ENCODE data around the gene KRTAP24-1. TPM values are rescaled to one million over a fixed set of nuclear protein-coding genes. Genes with fewer than 3 reads are reported as not detected.

The KRTAP24-1 gene
- total RNA-seq, 1 experiment from 2014 or later: not detected

- no peak overlapping the region for H4K5ac ChIP-seq (ENCODE audit: insufficient read length, low read depth, low read length)
- no peak overlapping the region for H4K91ac ChIP-seq (ENCODE audit: insufficient read length, low read depth, low read length)
- no peak overlapping the region for H3T11ph ChIP-seq (ENCODE audit: low read length)
- no peak for TF ChIP-seq CTCF (conservative IDR thresholded peaks at IDR 0.05)
- Mint-ChIP-seq H3K4me3 (no peak overlapping the region), H3K27me3 (ENCODE audit: low read depth) (no peaks in the 10 kb centered on the region), H3K36me3 (ENCODE audit: insufficient read depth in 1 of 3, low read depth in 3 of 3) (no peaks in the 10 kb centered on the region), H3K27ac (no peak overlapping the region), H3K9me3 (no peaks in the 10 kb centered on the region), H3K4me1 (no peaks in the 10 kb centered on the region)
- H3K23me2 ChIP-seq (ENCODE audit: insufficient read length, low read depth, low read length, poor library complexity, severe bottlenecking): no peaks in the 10 kb centered on the region
- WGBS (ENCODE audit: extremely low coverage, insufficient read length, low lambda C conversion rate): no CpG with 5 or more reads among the region's 1 CpG
- no peak overlapping the region for H2AFZ ChIP-seq (ENCODE audit: low read length)
- no peak overlapping the region for H2BK20ac ChIP-seq (ENCODE audit: low read depth, low read length, poor library complexity, severe bottlenecking)
- no peak overlapping the region for H2BK12ac ChIP-seq (ENCODE audit: insufficient read length, low read depth, low read length)
- no peak overlapping the region for H3K9ac ChIP-seq (ENCODE audit: extremely low read depth, insufficient read length, low read length)
- H3K9me3 ChIP-seq (ENCODE audit: control insufficient read depth, low read depth, low read length): no peaks in the 10 kb centered on the region
- no peak overlapping the region for H3K18ac ChIP-seq (ENCODE audit: insufficient read length, low read depth, low read length)
- H3K4me2 ChIP-seq (ENCODE audit: insufficient read depth, insufficient read length, low read length): no peak overlapping the region
- no peak overlapping the region for H2BK15ac ChIP-seq (ENCODE audit: low read depth, low read length)
- no peak overlapping the region for H3K14ac ChIP-seq (ENCODE audit: insufficient read depth, low read length)
- H3K23ac ChIP-seq (ENCODE audit: insufficient read length, low read depth, low read length): no peak overlapping the region
- no peaks in the 10 kb centered on the region for H3K4me1 ChIP-seq (ENCODE audit: insufficient read depth, low read length)
- H3K79me1 ChIP-seq (ENCODE audit: insufficient read depth, low read depth, low read length, poor library complexity, severe bottlenecking): no peaks in the 10 kb centered on the region
- no peak for DNase-seq
- no peak overlapping the region for H3K4ac ChIP-seq (ENCODE audit: low read depth, low read length)
- no peak overlapping the region for H2BK5ac ChIP-seq (ENCODE audit: insufficient read length, low read length)
- H3K79me2 ChIP-seq (ENCODE audit: insufficient read depth, low read length): no peaks in the 10 kb centered on the region
- H3K56ac ChIP-seq (ENCODE audit: insufficient read length, low read depth, low read length): no peak overlapping the region
- H3K27ac ChIP-seq (ENCODE audit: insufficient read length, low read depth, low read length): no peak overlapping the region
- H2BK120ac ChIP-seq (ENCODE audit: low read depth, low read length, poor library complexity, severe bottlenecking): no peak overlapping the region
- H4K20me1 ChIP-seq (ENCODE audit: control insufficient read depth, insufficient read depth, insufficient read length): no peaks in the 10 kb centered on the region
- no peaks in the 10 kb centered on the region for H3K27me3 ChIP-seq (ENCODE audit: insufficient read depth, low read length)
- no peak overlapping the region for H4K8ac ChIP-seq (replicated peaks; ENCODE audit: insufficient read length, low read depth, low read length)
- H2AK5ac ChIP-seq (ENCODE audit: insufficient read length, low read length): no peak overlapping the region
Measured at GRCh38 chr21:30305136-30305535, 22.4 kb upstream of the KRTAP24-1 start.
